NCI-H2107 treated with DMSO at 0.1 percent for 48 hours (cell line): ENCODE measurements around the gene PPP1R15A.
"Not testable (repeated sequence)": the region's sequence is repeated elsewhere in the genome, so short reads cannot be mapped to it uniquely, and the experiment has no call there.

Experiments
- DNase-seq: peaks from one replicate; lab custom pipeline; 2025; ENCODE audit not compliant: unreplicated experiment; lab: John Stamatoyannopoulos, UW

The PPP1R15A gene

DNA sequence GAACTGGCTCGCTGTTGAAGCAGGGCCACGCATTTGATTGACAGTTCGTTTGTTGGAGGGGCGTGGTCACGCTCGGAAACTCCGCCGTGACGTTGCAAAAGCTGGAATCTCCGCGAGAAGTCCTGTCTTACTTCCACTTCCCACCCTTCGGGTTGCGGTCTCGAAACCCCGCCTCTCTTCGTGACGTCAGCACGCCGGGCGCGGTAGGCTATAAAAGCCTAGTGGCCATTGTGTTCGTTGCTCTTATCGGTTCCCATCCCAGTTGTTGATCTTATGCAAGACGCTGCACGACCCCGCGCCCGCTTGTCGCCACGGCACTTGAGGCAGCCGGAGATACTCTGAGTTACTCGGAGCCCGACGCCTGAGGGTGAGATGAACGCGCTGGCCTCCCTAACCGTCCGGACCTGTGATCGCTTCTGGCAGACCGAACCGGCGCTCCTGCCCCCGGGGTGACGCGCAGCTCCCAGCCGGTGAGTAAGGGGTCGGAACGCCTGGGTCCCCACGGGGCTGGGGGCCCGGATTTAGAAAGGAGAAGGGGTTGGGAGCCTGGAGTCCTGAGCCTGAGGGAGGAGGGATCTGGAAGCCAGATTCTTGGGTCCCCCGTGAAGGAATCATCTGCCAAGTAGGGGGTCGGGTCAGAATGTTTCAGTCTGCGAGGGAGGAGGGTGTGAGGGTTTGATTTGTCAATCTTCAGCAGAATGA, at the start of gene PPP1R15A:
Gene PPP1R15A, plus strand, starts transcription at position 240 of the 702 bp plus-strand sequence. CDS start 813 bp downstream, outside the sequence.
- DNase-seq, result peak; percentile 93

DNA sequence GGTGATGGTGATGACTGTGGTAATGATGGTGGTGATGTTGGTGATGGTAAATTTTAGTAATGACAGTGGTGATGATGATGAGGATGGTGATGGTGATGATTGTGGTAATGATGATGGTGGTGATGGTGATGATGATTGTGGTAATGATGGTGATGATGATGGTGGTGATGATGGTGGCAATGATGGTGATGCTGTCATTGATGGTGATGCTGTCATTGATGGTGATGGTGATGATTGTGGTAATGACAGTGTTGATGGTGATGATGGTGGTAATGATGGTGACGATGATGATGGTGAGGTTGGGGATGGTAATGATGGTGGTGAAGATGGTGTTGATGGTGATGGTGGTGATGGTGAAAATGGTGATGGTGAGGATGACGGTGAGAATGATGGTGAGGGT, 49.7 kb upstream of the PPP1R15A start:
- no peak for DNase-seq

- DNase-seq, result no peak
Measured at GRCh38 chr19:48826606-48827020, 45.6 kb upstream of the PPP1R15A start.

DNA sequence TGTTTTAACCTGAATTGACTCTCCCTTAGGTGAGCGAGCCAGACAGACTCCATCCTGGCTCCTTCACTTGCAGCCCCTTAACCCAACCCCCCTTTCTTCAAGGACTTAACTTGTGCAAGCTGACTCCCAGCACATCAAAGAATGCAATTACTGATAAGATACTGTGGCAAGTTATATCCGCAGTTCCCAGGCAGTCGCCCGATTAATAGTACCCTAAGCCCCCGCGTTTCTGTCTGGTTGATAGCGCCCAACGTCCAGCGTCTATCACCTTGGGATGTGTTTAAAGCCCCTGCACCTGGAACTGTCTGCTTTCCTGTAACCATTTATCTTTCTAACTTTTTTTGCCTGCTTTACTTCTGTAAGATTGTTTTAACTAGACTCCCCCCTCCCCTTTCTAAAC, 42.1 kb upstream of the PPP1R15A start:
- DNase-seq, result no peak

DNA sequence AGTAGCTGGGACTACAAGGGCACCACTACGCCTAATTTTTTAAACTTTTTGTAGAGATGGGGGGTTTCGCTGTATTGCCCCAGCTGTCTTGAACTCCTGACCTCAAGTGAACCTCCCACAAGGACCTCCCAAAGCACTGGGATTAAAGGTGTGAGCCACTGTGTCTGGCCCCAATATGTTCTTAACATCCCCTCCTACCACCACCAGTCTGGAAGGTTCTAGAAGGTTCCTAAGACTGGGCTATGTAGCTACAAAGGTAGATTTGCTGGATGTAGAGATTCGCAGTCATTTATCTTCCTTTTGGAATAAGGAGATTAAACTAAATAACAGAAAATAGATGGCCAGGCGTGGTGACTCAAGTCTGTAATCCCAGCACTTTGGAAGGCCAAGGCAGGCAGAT, 41.3 kb upstream of the PPP1R15A start:
- DNase-seq, result no peak

GRCh38 chr19:48833049-48833448, 39.2 kb upstream of the PPP1R15A start:
- no peak for DNase-seq

GRCh38 chr19:48833977-48834376, 38.2 kb upstream of the PPP1R15A start:
- no peak for DNase-seq

GRCh38 chr19:48835734-48836088, 36.5 kb upstream of the PPP1R15A start:
- DNase-seq, result peak; percentile 83

DNA sequence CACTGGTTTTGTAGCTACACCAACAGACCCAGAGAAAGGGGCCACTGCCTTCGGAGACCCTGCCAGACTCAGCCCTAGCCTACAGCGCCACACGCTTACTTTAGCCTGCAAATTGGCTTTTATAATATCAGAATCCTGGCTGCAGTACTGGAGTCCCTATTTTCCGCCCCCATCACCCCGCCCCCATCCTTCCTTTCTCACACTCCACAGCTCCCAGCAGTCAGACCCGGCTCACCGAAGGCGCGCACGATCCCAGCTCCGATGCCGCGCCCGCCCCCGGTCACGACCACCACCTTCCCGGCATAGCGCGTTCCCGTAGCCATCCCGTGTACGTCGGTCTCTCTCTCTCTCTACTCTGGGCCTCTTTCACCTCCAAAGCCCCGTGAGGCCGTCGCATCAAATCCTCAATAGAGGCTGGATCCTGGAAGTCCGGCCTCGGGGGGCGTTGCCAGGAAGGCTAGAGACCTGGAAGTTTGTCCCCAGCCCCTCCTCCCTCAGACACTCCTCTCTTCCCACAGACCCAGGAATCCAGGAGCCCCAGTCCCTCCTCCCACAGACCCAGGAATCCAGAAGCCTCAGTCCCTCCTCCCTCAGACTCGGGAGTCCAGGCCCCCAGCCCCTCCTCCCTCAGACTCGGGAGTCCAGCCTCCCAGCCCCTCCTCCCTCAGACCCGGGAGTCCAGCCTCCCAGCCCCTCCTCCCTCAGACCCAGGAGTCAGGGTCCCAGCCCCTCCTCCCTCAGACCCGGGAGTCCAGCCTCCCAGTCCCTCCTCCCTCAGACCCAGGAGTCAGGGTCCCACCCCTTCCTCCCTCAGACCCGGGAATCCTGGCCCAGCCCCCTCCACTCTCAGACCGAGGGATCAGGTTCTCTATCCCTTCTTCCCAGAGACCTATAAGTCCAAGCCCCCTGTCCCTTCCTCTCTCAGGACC, 35.9 kb upstream of the PPP1R15A start, which contains the start of gene HSD17B14:
Gene HSD17B14, minus strand, starts transcription at position 403 of the 929 bp plus-strand sequence. Its CDS starts 80 bp downstream, at position 323.
- DNase-seq, result no peak

DNA sequence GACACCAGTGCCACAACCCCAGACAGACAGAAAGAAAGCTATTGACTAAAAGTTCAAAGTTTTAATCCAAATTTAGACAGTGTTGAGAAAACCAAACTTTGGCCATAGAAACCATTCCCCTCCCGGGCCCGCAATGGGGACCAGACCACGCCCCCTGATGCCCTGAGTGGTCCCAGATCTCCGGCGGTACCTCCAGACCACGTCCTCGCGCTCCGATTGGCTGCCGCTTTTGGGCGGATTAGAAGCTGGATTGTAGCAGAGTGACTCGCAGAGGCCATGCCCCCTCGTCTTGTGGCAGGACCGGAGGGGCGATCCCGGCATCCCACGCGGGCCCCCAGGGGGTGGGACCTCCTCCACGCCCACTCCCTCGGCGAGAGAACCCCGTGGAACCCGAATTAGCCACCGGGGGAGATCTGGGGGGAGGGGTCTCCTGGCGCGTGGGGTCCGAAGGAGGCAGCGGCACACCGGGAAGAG, 35.1 kb upstream of the PPP1R15A start:
- DNase-seq, result no peak

DNA sequence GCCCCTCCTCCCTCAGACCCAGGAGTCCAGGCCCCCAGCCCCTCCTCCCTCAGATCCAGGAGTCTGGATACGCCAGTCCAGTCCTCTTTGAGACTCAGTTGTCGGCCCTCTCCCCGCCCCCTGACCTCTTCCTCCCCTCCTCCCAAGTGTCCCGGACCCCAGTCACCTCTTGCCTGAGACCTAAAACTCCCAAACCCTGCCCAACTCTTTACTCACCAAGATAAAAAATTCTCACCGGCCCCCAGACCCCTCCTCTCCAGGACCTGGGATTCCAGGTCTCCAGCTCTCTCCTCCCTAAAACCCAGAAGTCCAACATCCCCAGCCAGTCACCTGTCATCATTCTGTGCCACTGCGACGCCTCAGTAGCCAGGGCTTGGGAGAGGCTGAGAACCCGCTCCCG, 34.5 kb upstream of the PPP1R15A start:
- DNase-seq, result no peak

DNA sequence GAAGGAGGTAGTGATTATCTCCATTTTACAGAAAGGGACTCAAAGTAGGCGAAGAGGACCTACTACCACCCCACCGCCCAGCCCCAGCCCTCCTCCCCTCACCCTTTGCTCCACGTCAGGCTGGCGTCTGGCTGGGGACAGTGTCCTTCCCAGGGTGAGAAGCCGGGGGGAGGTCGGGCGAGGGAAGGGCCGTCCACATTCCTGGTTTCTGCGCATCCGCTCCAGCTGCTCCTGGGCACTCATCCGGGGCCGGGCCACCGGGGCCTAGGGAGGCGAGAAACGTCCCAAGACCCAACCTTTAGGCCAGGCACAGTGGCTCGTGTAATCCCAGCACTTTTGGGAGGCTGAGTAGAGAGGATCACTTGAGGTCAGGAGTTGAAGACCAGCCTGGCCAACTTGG, 31.2 kb upstream of the PPP1R15A start:
- no peak for DNase-seq

GRCh38 chr19:48841571-48841970, 30.6 kb upstream of the PPP1R15A start:
- no peak for DNase-seq

- peak; percentile 13 for DNase-seq
Measured at GRCh38 chr19:48842789-48843162, 29.4 kb upstream of the PPP1R15A start.

DNA sequence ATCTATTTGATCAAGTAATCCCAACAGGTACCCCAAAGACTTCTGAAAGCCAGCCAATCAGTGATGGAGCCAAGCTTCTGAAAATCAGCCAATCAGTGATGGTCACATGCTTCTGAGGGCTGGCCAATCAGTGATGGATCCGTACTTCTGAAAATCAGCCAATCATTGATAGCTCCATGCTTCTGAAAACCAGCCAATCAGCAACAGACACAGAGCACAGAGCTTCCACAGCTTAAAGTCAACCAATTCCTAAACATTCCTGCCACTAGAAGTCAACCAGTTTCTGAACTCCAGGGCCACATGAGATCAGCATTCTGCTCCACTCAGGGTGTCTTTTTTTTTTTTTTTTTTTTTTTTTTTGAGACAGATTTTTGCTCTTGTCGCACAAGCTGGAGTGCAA, 27.7 kb upstream of the PPP1R15A start:
- no peak for DNase-seq

GRCh38 chr19:48845384-48845783, 26.8 kb upstream of the PPP1R15A start:
- no peak for DNase-seq

GRCh38 chr19:48846659-48847058, 25.6 kb upstream of the PPP1R15A start:
- DNase-seq, result not testable (repeated sequence)

DNA sequence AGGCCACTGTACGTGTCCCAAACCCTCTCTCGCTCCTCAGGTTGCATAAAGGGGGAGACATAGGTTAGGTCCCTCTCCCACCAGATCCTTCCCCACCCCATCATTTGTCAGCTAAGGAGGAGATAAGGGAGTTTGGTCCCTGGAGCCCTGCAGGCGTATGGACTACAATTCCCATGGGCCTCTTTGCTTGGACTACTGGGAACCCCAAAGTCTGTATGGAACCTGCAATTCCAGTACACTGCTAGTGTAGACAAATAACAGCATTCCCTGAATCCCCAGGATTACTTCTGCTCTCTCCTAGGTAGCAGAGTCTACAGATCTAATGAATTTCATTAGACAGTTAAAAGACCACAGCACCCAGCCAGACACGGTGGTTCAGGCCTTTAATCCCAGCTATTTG, 19.9 kb upstream of the PPP1R15A start:
- DNase-seq, result no peak

GRCh38 chr19:48853483-48853882, 18.7 kb upstream of the PPP1R15A start:
- no peak for DNase-seq

- DNase-seq, result no peak
Measured at GRCh38 chr19:48854103-48854502, 18.1 kb upstream of the PPP1R15A start.

- DNase-seq, result no peak
Measured at GRCh38 chr19:48856921-48857320, 15.3 kb upstream of the PPP1R15A start.
